ENCODE results near the gene PHOSPHO1.

PHOSPHO1 gene

GRCh38 chr17:49217651-49218413, 12.8 kb downstream of the PHOSPHO1 start:
- peak; percentile 84 for DNase-seq

- DNase-seq = peak; percentile 32
These were observed 13.5 kb downstream of the PHOSPHO1 start for GRCh38 chr17:49216953-49217650.

GRCh38 chr17:49216482-49216881, 14.1 kb downstream of the PHOSPHO1 start:
- DNase-seq = no peak

GRCh38 chr17:49214676-49215360, 15.8 kb downstream of the PHOSPHO1 start:
- DNase-seq = no peak

- no peak for DNase-seq
These were observed 16.7 kb downstream of the PHOSPHO1 start for GRCh38 chr17:49213847-49214246.

GRCh38 chr17:49213399-49213798, 17.2 kb downstream of the PHOSPHO1 start:
- no peak for DNase-seq

GRCh38 chr17:49210158-49211029, 20.2 kb downstream of the PHOSPHO1 start, which contains the start of the genes ABI3 and GNGT2:
ABI3 (plus strand) TSS chr17:49210707; CDS start chr17:49210725, 18 bp downstream.
GNGT2 (minus strand) TSS chr17:49210574; CDS start chr17:49207422, 3,152 bp downstream.
- peak; percentile 73 for DNase-seq

- no peak for DNase-seq
These were observed 21.5 kb downstream of the PHOSPHO1 start for GRCh38 chr17:49209061-49209571.

- no peak for DNase-seq
These were observed 26.1 kb downstream of the PHOSPHO1 start for GRCh38 chr17:49204516-49204915.

GRCh38 chr17:49203796-49204195, 26.8 kb downstream of the PHOSPHO1 start:
- no peak for DNase-seq

- DNase-seq = no peak
These were observed 29.1 kb downstream of the PHOSPHO1 start for GRCh38 chr17:49201481-49201927.

- no peak for DNase-seq
These were observed 30.0 kb downstream of the PHOSPHO1 start for GRCh38 chr17:49200423-49201083.

GRCh38 chr17:49198211-49198610, 32.4 kb downstream of the PHOSPHO1 start:
- DNase-seq = no peak

- no peak for DNase-seq
These were observed 33.1 kb downstream of the PHOSPHO1 start for GRCh38 chr17:49197346-49197998.

GRCh38 chr17:49196520-49196919, 34.1 kb downstream of the PHOSPHO1 start:
- DNase-seq = no peak

- no peak for DNase-seq
These were observed 34.8 kb downstream of the PHOSPHO1 start for GRCh38 chr17:49195751-49196150.

- no peak for DNase-seq
These were observed 36.3 kb downstream of the PHOSPHO1 start for GRCh38 chr17:49194297-49194607.

- peak; percentile 23 for DNase-seq
These were observed 36.9 kb downstream of the PHOSPHO1 start for GRCh38 chr17:49193513-49194296.

- DNase-seq = peak; percentile 91
These were observed 38.5 kb downstream of the PHOSPHO1 start for GRCh38 chr17:49191917-49192741.
